NCI-H2081 treated with DMSO at 0.1 percent for 48 hours (cell line): ENCODE results near the gene DNAH2.

Source experiments
- DNase-seq: peaks from one replicate; lab custom pipeline; 2025; lab: John Stamatoyannopoulos, UW

Gene DNAH2, protein sequence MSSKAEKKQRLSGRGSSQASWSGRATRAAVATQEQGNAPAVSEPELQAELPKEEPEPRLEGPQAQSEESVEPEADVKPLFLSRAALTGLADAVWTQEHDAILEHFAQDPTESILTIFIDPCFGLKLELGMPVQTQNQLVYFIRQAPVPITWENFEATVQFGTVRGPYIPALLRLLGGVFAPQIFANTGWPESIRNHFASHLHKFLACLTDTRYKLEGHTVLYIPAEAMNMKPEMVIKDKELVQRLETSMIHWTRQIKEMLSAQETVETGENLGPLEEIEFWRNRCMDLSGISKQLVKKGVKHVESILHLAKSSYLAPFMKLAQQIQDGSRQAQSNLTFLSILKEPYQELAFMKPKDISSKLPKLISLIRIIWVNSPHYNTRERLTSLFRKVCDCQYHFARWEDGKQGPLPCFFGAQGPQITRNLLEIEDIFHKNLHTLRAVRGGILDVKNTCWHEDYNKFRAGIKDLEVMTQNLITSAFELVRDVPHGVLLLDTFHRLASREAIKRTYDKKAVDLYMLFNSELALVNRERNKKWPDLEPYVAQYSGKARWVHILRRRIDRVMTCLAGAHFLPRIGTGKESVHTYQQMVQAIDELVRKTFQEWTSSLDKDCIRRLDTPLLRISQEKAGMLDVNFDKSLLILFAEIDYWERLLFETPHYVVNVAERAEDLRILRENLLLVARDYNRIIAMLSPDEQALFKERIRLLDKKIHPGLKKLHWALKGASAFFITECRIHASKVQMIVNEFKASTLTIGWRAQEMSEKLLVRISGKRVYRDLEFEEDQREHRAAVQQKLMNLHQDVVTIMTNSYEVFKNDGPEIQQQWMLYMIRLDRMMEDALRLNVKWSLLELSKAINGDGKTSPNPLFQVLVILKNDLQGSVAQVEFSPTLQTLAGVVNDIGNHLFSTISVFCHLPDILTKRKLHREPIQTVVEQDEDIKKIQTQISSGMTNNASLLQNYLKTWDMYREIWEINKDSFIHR (N-terminal part only)

DNA sequence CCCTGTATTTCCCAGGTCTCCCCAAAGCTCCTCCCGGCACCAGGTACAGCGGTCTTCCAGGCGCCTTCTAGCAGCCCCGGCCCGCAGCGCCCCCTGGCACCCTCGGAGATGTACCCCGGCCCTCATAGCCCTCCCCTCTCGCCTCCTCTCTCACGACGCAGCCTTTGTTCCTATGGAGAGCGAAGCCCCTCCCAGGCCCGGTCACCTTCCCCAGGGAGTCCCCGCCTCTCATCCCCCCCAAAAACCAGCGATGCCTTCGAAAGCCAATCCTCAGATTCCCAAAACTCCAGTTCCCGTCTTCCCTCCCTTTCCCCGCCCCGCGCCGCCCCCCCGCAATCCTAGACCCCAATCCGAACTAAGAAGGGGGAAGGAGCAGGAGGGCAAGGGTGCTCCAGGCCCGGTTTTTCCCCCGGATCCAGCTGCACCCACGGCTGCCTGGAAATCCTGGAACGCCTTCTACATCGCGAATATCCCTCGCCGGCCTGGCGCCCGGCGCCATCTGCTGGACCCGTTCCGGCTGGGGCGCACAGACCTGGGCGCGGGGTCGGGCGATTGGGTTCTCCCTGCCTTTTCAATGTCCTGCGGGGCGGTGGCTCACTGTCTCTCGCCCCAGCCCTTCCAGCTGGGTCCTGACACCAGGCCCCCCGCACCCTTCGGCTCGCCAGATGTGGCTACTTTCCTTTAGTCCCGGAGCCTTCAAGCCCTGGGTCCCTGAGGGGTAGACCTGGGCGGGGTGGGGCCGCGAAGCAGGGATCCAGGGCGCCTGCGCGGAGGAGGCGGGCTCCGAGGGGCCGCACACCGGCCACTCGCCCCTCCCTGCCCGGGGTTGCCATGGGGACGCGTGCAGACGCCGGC is at the start of gene DNAH2:
Gene DNAH2 (plus strand): TSS at position 844 of the 855 bp plus-strand sequence. CDS start 1,991 bp downstream, outside the sequence.
- DNase-seq = peak; percentile 45

DNA sequence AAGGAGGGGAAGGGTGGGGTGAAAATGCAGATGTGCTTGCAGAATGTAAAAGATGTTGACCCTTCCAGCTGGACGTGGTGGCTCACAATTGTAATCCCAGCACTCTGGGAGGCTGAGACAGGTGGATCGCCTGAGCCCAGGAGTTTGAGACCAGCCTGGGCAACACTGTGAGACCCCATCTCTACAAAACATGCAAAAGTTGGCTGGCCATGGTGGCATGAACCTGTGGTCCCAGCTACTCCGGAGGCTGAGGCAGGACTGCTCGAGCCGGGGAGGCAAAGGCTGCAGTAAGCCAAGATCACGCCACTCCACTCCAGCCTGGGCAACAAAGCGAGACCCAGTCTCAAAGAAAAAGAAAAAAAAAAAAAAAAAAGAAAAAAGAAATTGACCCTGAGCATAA is 49.1 kb upstream of the DNAH2 start:
- no peak for DNase-seq

DNA sequence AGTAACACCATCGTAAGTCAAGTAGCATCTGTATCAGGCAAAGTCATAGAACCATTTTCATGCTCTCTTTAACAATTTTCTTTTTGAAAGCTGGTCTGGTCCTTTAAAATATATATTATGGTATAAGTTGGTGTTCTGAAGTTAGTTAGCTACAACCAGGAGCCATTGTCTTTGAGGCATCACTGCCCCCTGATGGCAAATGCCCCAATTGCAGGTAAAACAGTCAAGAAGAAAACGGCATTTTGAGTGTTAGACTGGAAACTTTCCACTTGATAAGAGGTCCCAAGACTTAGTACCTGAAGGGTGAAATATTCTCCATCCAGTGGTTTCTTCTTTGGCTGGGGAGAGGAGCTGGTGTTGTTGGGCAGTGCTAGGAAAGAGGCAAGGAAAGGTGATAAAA is 44.3 kb upstream of the DNAH2 start:
- no peak for DNase-seq

DNA sequence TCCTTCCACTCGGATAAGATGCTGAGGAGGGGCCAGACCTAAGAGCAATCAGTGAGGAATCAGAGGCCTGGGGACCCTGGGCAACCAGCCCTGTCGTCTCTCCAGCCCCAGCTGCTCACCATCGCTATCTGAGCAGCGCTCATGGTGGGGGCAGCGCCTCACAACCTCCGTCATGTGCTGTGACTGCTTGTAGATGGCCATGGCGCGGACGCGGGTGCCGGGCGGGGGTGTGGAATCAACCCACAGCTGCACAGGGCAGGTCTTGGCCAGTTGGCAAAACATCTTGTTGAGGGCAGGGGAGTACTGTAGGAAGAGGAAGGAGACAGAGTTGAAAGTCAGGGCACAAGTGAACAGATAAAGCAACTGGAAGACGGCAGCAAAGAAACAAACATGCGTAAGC is 42.6 kb upstream of the DNAH2 start:
- no peak for DNase-seq

DNA sequence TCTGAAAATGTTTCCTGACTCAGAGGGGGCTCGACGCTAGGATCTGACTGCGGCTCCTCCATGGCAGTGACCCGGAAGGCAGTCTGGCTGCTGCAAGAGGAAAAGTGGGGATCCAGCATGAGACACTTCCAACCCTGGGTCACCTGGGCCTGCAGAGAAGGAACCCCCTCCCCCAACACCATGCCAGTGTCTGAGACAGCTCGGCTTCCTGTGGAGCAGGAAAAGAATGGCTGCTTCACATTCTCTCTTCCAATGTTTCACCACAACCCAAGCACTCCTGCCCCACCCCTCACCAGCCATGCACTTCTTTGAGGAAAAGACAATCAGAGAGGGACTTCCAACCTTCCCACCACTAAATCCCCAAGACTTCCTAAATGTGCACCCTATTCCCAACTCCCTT is 41.0 kb upstream of the DNAH2 start:
- no peak for DNase-seq

DNA sequence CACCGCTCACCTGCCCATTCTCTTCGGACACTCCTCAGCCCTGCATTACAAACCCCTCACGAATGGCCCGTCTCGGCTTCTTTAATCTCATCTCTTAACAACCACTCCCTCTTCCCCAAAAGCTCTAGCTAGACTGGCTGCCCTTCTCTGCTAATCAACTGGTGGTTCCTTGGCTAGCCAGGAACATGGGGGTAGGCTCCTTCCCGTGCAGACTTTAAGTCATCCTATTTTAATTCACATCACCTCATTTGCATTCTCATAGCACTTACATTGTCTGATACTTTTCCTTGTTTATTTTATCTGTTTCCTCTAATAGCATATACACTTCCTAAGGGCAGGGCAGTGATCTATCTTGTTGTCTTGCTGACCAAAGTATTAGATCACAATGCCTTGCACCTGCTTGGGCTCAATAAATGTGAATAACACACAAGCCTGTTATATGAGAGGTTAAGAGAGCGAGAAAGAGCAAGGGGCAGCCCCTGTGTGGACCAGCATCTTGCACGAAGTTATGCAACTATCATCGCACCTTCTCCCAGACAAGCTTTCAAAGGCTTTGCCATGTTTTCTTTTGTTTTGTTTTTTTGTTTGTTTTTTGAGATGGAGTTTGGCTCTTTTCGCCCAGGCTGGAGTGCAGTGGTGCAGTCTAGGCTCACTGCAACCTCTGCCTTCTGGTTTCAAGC is 40.0 kb upstream of the DNAH2 start:
- DNase-seq = no peak

DNA sequence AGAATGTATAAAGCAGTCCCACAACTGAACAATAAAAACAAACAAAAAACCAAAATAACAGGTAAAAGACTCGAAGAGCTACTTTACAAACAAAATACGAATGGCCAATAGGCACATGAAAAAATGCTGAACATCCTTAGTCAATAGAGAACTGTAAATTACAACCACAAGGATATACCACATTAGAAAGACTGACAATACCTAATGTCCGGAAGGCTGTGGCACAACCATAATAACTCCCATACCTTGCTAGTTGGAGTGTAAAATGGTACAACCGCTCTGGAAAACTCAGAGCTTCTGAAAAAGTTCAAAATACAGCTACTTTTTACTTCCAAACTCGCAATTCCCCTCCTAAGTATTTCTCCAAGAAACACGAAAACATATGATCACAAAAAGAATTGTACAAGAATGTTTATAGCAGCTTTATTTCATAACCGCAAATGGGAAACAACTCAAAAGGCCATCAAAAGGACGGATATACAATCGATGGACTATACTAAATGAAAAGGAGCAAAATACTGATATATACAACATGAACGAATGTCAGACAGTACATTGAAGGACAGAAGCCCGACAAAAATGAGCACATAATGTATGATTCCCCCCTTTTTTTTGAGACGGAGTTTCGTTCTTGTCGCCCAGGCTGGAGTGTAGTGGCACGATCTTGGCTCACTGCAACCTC is 32.6 kb upstream of the DNAH2 start:
- DNase-seq = no peak

DNA sequence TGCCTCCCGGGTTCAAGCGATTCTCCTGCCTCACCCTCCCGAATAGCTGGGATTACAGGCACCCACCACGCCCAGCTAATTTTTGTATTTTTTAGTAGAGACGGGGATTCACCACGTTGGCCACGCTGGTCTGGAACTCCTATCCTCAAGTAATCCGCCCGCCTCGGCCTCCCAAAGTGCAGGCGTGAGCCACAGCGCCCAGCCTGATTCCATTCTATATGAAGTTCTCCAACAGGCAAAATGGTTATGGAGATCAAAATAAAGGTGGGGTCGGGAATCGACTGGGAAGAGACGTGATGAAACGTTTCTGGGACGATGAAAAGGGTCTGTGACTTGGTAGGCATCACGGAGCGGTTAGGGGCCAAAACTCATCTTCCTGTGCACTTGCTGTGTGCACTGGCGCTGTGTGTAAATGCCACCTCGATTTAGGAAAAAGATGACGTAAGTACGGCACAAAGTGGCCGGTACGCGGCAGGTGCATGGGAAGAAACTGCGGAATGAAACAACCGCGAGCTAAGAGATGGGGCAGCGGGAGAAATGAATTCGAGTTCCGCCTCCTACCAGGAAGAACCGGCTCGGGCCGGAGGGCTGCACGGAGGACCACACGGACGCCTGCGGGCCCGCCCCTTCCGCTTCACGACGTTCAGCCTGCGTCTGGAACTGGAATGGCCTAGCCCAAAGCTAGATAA is 31.9 kb upstream of the DNAH2 start:
- peak; percentile 59 for DNase-seq

DNA sequence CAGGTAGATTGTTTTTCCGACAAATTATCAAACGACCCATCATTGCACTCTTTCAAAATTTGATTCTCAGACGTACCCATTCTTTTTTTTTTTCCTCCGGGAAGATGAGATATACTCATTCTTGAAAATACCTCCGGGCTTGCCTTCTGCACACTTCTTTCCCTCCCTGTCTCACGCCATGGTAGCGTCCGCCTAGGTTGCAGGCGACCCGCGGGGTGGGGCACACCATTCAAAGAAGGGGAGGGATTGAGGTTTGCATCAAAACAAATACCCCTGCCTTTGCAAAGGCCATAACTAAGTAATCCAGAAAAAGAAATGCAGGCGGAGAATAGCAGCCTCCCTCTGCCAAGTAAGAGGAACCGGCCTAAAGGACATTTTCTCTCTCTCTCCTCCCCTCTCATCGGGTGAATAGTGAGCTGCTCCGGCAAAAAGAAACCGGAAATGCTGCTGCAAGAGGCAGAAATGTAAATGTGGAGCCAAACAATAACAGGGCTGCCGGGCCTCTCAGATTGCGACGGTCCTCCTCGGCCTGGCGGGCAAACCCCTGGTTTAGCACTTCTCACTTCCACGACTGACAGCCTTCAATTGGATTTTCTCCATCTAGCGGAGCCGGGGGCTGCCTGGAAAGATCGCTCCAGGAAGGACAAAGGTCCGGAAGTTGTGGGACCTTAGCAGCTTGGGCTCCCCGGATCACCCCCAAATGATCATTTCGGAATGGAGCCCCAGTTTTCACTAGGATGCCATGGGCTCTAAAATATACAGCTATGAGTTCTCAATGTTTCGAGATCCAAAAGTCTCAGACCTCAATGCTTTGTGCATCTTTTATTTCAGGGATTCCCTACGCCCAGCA is 31.1 kb upstream of the DNAH2 start:
- no peak for DNase-seq

DNA sequence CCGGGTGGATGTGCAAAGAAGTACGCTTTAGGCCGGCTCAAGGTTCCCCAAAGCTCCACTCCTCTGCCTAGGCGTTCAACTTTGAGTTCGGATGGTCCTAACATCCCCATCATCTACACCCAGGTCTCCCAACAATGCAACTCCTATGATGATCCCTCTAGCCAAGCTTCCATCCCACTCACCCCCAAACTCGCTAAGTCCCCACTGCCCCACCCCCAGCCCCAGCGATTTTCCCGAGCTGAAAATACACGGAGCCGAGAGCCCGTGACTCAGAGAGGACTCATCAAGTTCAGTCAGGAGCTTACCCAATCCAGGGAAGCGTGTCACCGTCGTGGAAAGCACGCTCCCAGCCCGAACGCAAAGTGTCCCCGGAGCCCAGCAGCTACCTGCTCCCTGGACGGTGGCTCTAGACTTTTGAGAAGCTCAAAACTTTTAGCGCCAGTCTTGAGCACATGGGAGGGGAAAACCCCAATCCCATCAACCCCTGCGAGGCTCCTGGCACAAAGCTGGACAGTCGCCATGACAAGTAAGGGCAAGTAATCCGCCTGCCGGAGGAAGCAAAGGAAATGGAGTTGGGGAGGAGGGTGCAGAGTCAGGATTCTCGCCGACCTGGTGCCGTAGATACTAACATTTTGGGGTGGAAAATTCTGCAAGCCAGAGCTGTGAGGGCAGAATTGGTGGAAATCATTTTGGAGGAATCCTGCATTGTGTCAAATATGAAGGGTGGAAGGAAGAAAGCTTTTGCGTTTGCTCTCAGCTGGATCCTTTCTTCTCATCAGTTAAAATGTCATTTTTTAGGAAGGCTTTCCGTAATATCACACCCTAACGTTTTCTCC is 30.3 kb upstream of the DNAH2 start, which contains the start of gene TP53:
Gene TP53 (minus strand): TSS at position 419 of the 836 bp plus-strand sequence. CDS start 10,896 bp downstream, outside the sequence.
- DNase-seq = peak; percentile 20

DNA sequence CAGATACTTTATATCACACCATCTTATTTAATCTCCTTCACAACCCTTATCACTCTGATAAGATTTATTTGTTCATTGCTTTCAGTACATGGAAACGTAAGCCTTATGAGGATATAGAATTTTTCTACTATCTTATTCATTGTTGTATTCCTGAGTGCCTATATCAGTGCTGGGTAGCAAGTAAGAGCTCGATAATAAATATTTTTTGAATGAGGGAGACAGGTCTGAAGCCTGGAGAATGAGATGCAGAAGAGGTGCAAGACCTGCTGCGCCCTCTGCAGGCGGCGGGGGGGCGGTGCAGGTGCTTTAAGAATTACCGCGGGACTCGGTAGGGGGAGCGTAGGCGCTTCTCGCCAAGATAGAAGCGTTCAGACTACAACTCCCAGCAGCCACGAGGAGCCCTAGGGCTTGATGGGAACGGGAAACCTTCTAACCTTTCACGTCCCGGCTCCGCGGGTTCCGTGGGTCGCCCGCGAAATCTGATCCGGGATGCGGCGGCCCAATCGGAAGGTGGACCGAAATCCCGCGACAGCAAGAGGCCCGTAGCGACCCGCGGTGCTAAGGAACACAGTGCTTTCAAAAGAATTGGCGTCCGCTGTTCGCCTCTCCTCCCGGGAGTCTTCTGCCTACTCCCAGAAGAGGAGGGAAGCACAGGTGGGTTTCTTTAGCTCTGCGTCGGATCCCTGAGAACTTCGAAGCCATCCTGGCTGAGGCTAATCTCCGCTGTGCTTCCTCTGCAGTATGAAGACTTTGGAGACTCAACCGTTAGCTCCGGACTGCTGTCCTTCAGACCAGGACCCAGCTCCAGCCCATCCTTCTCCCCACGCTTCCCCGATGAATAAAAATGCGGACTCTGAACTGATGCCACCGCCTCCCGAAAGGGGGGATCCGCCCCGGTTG is 29.4 kb upstream of the DNAH2 start, which contains the start of gene WRAP53:
Gene WRAP53 (plus strand): TSS at position 570 of the 900 bp plus-strand sequence. CDS start 172 bp downstream, at position 742.
- DNase-seq = peak; percentile 79

DNA sequence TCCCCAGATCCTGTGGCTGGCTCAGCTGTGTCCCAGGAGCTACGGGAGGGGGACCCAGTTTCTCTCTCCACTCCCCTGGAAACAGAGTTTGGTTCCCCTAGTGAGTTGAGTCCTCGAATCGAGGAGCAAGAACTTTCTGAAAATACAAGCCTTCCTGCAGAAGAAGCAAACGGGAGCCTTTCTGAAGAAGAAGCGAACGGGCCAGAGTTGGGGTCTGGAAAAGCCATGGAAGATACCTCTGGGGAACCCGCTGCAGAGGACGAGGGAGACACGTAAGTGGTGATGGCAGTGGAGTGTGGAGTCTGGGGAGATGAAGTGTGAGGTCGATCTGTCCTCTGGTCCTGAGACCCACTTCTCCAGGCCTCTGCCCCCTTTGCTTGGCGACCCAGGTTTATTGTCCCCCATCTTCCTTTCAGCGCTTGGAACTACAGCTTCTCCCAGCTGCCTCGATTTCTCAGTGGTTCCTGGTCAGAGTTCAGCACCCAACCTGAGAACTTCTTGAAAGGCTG is 28.7 kb upstream of the DNAH2 start:
- no peak for DNase-seq

DNA sequence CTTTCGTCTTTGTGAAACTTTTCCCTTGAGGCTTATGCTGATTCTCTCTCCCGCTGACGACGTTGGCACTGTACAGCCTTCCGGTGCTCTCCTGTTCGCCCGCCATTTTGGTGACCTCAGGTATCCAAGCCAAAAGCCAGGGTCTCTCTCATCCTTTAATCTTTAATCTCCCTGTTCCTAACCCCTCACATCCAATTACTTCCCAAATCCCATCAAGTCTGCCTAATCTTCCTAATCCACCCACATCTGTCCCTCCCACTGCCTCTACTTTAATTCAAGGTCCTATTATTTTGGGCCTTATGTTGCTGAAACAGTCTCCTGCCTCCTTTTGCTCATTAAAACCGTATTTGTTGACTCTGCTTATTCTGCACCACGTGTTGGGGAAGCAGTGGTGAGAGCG is 22.0 kb upstream of the DNAH2 start:
- DNase-seq = no peak

DNA sequence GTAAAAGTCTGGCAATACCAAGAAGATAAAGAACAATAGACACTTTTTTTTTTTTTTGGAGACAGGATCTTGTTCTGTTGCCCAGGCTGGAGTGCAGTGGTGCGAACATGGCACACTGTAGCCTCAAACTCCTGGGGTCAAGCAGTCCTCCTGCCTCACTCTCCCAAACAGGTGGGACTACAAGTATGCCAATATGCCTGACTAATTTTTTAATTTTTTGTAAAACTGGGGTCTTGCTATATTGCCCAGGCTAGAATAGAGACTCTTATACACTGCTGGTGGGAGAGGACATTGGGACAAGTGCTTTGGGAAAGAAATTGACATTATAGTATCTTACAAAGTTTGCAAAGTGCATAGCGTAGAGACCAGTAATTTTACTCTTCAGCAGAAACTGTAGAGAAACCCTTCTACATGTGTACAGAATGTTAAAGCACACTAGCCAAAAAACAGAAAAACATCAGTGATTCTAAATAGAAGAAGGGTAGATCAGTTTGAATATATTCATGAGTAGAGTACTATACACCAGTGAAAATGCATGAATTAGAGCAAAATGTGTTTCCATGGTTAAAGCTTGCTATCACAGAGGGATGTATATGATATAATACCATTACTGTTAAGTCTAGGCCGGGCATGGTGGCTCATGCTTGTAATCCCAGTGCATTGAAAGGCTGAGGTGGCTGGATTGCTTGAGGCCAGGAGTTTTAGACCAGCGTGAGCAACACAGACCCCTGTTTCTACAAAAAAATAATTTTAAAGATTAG is 19.5 kb upstream of the DNAH2 start:
- DNase-seq = no peak

DNA sequence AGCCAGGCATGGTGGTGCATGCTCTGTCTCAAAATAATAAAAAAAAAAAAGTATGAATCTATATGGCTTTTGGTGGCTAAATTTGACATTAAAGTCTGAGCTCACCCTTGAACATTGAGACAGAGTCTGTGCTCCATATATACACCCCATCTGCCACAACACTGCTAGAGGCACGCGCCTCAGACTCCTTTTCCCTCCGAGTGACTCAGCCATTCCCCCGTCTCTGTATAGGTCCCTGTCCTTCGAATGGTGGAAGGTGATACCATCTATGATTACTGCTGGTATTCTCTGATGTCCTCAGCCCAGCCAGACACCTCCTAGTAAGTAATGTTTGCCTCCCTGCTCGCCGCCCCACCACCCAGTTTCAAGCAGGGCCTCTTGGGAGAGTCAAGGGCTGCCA is 17.0 kb upstream of the DNAH2 start:
- DNase-seq = no peak

DNA sequence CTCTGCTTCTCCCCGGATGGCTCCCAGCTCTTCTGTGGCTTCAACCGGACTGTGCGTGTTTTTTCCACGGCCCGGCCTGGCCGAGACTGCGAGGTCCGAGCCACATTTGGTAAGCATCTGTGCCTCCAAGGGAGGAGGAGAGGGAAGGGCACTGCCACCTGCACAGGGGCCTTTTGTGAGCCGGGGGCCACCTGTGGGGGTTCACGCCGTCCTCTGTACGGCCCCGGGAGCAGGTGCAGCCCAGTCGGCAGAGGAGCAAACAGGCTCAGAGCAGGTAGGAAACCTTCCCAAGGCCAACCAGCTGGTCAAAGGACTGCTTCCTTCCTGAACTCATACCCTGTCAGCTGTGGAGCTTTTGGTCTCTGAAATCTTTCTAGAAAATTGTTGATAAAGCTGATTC is 15.9 kb upstream of the DNAH2 start:
- DNase-seq = no peak
